SK-N-SH treated with all-trans-retinoic acid at 6 μM for 48 hours (cell line): Measurements from ENCODE around the gene KDM4C.

Experiments
- RARB ChIP-seq: fragments of 250-450 bp; sonication (Bioruptor Pico); IDR thresholded peaks from 2 replicates; pipeline ENCODE4 v1.8.0; 2021; ENCODE audit warnings: mild to moderate bottlenecking, moderate library complexity
- TF ChIP-seq, protein P1 (sequence below): fragments of 250-450 bp; sonication (Bioruptor Pico); IDR thresholded peaks from 2 replicates; pipeline ENCODE4 v1.5.0; 2020; ENCODE audit warnings: mild to moderate bottlenecking, moderate library complexity

DNA sequence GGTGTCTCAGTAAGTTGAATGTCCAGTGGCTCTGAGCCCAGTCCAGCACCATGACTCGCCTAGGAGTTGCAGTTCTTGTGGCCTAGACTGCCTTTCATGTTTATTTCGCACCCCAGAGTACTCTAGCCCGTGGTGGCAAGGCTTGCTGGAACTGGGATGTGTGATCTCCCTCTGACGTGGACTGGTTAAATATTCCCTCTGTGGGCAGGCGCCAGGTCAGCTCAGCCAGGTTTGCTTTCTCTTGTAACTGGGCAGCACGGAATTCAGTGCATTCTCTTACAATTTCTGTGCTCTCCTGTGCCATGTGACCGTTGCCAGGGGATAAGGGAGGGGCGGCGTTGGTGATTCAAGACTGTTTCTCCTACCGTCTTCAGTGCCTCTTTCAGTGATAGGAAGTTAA, 270.8 kb downstream of the KDM4C start:
- no peak for TF ChIP-seq RARB (CRISPR knock-in tag)
- TF ChIP-seq, protein P1, sequence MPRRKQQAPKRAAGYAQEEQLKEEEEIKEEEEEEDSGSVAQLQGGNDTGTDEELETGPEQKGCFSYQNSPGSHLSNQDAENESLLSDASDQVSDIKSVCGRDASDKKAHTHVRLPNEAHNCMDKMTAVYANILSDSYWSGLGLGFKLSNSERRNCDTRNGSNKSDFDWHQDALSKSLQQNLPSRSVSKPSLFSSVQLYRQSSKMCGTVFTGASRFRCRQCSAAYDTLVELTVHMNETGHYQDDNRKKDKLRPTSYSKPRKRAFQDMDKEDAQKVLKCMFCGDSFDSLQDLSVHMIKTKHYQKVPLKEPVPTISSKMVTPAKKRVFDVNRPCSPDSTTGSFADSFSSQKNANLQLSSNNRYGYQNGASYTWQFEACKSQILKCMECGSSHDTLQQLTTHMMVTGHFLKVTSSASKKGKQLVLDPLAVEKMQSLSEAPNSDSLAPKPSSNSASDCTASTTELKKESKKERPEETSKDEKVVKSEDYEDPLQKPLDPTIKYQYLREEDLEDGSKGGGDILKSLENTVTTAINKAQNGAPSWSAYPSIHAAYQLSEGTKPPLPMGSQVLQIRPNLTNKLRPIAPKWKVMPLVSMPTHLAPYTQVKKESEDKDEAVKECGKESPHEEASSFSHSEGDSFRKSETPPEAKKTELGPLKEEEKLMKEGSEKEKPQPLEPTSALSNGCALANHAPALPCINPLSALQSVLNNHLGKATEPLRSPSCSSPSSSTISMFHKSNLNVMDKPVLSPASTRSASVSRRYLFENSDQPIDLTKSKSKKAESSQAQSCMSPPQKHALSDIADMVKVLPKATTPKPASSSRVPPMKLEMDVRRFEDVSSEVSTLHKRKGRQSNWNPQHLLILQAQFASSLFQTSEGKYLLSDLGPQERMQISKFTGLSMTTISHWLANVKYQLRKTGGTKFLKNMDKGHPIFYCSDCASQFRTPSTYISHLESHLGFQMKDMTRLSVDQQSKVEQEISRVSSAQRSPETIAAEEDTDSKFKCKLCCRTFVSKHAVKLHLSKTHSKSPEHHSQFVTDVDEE (CRISPR knock-in tag), result no peak
